Cardiac fibroblast (primary cell): ENCODE measurements around the gene MATN4.

ENCODE experiments used
- DNase-seq, 2 donors: peaks; one replicate each; pipeline versions ENCODE4 v3.0.0 to v3.0.0-alpha.2; 2010; ENCODE audit warnings: low read depth in 2 of 2
- H3K4me3 ChIP-seq, 2 donors: replicated peaks in 1 of 2; 1 replicate in 1 of 2; 2 replicates in 1 of 2; pipeline ENCODE4 v1.5.1; 2011; ENCODE audit warnings: low read depth in 2 of 2, low read length in 2 of 2, mild to moderate bottlenecking in 2 of 2, moderate library complexity in 1 of 2
- CTCF ChIP-seq: IDR thresholded peaks from one replicate; pipeline ENCODE4 v1.5.1; 2011; ENCODE audit warnings: low read depth, mild to moderate bottlenecking, low read length, inconsistent platforms

Gene MATN4

GRCh38 chr20:45320948-45321595 lies 13.0 kb upstream of the MATN4 start:
- H3K4me3 ChIP-seq: no peak overlapping the region
- no peak for DNase-seq
- no peak for TF ChIP-seq CTCF

- H3K4me3 ChIP-seq: no peak overlapping the region
- DNase-seq: no peak
- TF ChIP-seq CTCF: no peak
These were observed 10.8 kb upstream of the MATN4 start for GRCh38 chr20:45318948-45319347.

- no peak overlapping the region for H3K4me3 ChIP-seq
- TF ChIP-seq CTCF: no peak
- no peak for DNase-seq
These were observed 10.4 kb upstream of the MATN4 start for GRCh38 chr20:45318386-45318939.

- TF ChIP-seq CTCF: no peak
- DNase-seq: no peak
- no peak overlapping the region for H3K4me3 ChIP-seq
These were observed 9.7 kb upstream of the MATN4 start for GRCh38 chr20:45317826-45318225.

GRCh38 chr20:45316150-45317080 lies 8.3 kb upstream of the MATN4 start:
- DNase-seq: no peak
- no peak overlapping the region for H3K4me3 ChIP-seq
- no peak for TF ChIP-seq CTCF

- DNase-seq: no peak
- no peak overlapping the region for H3K4me3 ChIP-seq
- no peak for TF ChIP-seq CTCF
These were observed 7.6 kb upstream of the MATN4 start for GRCh38 chr20:45315672-45316071.
